Mammary epithelial cell (primary cell): ENCODE results near the gene BTBD9.

Source experiments
- CTCF ChIP-seq, 2 donors: IDR thresholded peaks in 1 of 2; conservative IDR thresholded peaks in 1 of 2; 2 replicates each; pipeline ENCODE4 v1.5.1; 2011 to 2012; ENCODE audit warnings: inconsistent platforms in 2 of 2, low read length in 2 of 2, mild to moderate bottlenecking in 2 of 2, control low read depth in 1 of 2, low read depth in 1 of 2; ENCODE audit not compliant: insufficient read depth in 1 of 2; ENCODE audit errors: extremely low read depth in 1 of 2
- EZH2 ChIP-seq: IDR thresholded peaks from 2 replicates; pipeline ENCODE4 v1.6.1; 2012; ENCODE audit warnings: low read length, inconsistent platforms, borderline replicate concordance

GRCh38 chr6:38159596-38159995 is 480.1 kb downstream of the BTBD9 start:
- no peak for TF ChIP-seq CTCF (conservative IDR thresholded peaks at IDR 0.05 in 1 of 2, IDR thresholded peaks at IDR 0.05 in 1 of 2; ENCODE audit: extremely low read depth in 1 of 2, insufficient read depth in 1 of 2, low read depth in 1 of 2, low read length in 2 of 2)
- no peak for TF ChIP-seq EZH2
